Skeletal muscle cell (primary cell): Measurements from ENCODE around the gene LCT.
"Not testable (repeated sequence)": the region's sequence is repeated elsewhere in the genome, so short reads cannot be mapped to it uniquely, and the experiment has no call there.

Experiments
- DNase-seq: peaks from one replicate; pipeline ENCODE4 v3.0.0-alpha.2; 2010; ENCODE audit warnings: low read depth
- H3K4me3 ChIP-seq: 2 replicates; pipeline ENCODE4 v1.5.1; 2011; ENCODE audit warnings: low read depth, mild to moderate bottlenecking, control low read depth, low read length, moderate library complexity

LCT gene

DNA sequence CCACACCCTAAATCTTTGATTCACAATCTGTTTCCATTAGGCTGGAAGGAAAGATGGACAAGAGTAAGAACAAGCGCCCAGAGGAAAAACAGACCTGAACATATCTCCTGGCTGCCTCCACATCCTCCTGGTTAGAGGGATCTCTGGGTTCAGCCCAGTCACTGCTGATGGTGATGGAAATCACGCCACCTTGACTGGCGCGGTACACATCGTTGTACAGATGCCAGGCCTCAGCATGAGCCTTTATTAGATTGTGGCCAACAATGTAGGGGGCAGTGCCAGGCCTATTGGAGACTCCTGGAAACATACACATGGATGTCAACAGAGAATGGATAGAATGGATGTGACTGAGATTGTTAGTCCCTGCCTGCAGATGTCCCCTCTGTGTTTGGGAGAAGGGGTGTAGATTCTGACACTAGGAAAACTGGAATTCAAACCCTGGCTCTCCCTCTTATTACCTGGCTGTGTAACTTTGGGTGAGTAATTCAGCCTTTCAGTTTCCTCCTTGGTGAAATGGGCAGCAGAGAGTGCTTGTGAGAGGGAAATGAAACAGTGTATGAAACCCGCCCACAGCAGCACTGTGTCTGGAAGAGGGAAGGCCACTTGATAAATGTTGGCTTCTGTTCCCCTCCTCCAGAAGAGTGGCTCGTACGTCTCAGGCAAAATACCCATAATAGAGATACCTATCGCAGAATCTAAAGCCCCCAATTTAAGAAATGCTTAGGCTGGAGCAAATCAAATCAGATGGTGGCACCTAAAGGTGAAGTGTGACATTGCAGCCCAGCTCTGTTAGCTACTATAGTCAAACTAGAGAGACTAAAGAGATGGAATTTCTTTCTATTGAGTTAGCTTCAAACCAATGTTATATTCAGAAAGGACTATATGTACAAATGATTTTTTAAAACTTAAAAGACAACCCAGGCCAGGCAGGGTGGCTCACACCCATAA is 36.2 kb downstream of the LCT start:
- DNase-seq = no peak
- no peak overlapping the region for H3K4me3 ChIP-seq

DNA sequence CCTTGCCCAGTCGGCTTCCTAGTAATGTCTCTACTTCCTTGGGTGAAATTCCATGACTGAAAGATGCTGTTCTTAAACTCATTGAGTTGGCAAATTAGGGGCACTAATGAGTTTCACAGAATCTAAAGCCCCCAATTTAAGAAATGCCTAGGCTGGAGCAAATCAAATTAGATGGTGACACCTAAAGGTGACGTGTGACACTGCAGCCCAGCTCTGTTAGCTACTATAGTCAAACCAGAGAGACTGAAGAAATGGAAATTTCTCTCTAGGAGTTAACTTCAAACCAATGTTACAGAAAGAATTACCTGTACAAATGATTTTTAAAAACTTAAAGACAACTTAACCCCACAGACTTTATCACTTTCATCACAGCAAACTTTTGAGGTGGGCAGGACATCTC is 37.2 kb downstream of the LCT start:
- no peak overlapping the region for H3K4me3 ChIP-seq
- no peak for DNase-seq

DNA sequence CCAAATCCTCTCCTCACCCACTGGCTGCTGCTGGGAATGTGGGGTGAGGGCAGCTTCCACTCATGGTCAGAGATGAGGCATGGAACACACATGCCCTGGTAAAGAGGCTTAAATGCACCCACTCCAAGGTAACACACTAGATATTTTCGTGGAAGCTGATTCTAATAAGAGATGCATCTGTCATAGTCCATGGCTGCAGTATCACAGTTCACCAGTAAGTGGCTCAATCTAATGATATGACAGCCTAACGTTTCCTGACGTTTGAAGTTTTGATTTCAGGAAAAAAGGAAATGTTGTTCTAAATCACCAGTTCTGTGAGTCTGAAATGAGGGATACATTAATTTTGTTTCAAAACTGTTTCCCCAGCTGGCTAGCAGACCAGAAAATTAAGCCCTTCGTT is 38.2 kb downstream of the LCT start:
- no peak overlapping the region for H3K4me3 ChIP-seq
- no peak for DNase-seq

DNA sequence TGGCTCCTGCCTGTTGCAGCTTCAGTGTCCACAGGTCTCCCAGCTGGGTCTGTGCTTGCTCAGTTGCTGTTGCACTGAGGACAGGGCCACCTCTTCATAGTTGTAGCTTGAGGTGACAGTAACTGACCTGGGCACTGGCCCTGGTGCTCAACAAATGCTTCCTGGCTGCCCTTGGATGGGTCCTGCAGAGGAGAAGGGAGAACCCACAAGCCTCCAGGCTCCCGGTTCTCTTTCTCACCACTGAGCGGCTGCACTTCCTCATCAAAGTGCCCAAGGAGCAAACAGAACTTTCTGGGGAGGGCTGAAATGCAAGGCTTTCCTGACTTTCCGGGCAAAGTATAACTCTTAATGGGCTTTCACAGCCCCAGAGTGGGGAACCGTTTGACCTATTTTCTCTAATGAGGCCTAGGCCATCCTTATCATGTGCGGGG is 38.7 kb downstream of the LCT start:
- DNase-seq = no peak
- H3K4me3 ChIP-seq = no peak overlapping the region

DNA sequence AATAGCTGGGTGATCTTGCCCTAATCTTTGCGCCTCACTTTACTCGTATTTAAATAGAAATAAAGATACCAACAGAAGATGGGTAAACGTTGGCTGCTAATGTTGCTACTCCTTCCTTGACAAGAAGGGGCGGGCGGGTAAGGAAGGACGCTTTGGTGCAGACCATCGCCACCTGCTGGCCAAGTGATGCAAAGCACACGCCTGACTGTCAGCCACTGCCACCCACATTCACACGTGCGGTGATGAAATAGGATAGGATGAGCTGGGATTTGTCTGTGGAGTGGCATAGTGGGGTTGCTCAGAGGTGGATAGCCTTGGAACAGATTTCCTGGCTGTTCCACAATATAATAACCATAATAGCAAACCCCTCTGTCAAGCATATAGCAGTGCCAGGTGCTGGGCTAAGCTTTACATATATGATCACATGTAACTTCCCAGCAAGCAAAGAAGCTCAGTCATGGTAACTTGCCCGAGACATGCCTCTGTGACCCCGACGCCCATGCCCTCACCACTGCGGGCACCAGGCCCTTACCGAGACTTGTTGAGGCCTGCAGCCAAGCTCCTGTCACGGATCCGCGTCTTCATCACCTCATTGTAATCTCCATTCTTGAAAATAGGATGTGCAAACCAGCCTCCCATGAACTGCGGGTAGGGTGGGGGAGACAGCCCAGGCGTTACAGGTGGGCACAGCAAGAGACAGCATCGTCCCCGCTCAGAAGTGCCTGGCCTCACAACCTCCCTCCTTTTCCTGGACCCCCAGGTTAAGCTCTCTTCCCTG is 39.3 kb downstream of the LCT start:
- no peak overlapping the region for H3K4me3 ChIP-seq

DNA sequence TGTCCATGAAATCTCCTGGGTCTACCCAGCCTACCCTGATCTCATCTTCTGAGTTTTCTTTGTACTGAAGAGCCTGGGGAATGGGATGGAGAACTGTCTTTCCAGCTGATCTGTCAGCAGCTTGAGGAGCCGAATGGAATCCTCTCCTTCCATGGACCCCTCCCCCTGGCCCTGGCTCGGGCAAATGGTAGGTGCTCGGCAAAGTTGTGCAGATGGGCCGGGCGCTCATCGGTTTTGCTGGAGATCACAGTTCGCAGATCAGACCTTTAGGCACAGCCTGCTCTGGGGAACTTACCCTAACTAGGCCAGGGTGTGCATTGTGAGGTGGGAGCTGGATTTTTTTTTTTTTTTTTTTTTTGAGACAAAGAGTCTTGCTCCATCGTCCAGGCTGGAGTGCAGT is 40.4 kb downstream of the LCT start:
- no peak overlapping the region for H3K4me3 ChIP-seq
- no peak for DNase-seq

More for the DNA sequence above, 39.3 kb downstream of the LCT start:
- peak; percentile 37 for DNase-seq

DNA sequence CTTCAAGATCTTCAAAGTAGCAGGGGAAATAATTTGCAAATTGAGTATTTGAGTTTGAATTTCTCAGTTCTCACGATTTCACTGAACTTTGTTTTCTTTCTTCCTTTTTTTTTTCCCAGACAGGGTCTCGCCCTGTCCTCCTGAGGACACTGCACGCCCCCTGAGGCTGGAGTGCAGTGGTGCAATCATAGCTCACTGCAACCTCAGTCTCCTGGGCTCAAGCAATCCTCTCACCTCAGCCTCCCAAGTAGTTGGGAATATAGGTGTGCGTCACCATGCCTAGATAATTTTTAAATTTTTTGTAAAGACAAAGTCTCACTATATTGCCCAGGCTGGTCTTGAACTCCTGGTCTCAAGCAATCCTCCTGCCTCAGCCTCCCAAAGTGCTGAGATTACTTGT is 41.3 kb downstream of the LCT start:
- DNase-seq, H3K4me3 ChIP-seq: not testable (repeated sequence)

DNA sequence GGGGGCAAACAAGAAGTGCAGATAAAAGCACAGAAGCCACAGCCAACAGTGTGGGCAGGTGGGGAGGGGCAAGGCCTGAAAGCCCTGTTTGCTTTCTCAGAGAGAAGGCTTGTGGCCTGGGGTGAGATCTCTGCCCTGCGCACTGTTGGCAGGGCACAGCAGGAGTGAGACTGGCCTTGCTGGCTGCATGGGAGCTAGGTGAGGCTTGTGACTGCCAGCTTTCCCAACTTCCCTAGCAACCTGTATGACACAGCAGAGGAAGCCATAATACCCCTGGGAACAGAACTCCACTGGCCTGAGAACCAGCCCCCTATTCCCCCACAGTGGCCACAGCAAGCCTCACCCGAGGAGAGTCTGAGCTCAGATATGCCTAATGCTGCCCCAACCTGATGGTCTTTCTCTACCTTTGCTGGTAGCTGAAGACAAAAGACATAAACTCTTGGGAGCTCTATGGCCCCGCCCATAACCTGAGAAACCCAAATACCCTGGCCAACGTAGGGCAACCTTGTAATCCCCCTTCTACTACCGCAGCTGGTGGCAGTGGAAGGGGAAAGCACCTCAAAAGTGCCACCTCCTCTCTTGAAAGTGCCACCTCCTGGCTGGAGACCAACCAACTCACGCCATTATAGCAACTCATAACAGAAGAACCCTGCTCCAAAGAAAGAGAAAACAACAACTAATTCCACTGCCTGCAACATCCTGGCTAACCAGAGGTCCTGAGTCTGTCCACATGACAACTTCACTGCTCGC is 44.4 kb downstream of the LCT start:
- DNase-seq = no peak
- H3K4me3 ChIP-seq = no peak overlapping the region

DNA sequence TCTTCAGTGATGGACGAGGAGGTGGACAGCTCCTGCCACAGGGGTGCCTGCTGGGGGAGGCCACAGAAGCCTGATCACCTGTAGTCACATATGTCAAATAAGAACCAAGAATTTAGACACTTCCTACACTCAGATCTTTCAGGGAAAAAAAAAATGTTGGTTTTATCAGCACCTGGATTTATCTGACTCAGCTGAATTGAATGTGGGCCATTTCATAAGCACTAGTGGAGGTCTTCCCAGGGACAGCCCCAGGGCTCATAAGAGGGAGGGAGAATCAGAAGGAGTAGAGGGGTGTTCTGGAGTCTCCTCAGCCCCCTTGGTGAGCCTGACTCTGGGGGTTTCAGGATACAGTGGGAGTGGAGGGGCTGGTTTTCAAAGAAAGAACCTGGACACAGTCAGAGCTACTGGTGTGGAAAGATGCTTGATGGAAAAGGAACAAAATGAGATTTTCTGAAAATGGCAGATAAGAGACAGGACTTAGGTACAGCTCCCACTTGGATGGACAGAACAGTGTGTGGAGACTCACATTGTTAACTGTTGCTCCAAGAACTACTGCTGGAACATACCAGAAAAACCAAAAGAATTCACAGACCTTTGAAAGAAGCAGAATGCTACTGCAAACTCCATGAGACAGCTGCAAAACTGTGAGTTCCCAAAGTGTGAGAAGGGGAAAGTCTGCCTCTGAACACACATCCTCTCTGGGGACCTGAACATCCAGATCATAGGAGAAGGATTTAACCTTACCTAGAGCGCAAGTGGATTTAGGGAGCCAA is 45.4 kb downstream of the LCT start:
- no peak overlapping the region for H3K4me3 ChIP-seq
- peak; percentile 17 for DNase-seq

DNA sequence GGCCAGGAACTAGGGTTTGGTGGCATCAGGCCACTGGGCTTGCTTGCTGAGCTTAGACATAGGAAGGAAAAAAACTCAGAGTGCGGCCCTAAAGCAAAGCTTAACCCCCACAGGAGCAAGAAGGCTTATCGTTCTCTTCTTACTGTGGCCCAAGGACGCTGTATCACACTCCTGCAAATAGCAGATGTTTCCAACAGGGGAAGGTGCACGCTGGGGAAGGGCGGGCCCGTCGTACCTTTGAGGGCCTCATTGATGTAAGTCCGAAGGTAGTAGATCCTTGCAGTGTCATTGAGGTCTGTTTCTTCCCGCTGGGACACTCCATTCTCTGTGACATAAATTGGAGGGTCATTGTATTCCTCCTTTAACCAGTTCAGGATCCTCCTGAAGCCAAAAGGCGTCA is 46.6 kb downstream of the LCT start:
- no peak for DNase-seq

DNA sequence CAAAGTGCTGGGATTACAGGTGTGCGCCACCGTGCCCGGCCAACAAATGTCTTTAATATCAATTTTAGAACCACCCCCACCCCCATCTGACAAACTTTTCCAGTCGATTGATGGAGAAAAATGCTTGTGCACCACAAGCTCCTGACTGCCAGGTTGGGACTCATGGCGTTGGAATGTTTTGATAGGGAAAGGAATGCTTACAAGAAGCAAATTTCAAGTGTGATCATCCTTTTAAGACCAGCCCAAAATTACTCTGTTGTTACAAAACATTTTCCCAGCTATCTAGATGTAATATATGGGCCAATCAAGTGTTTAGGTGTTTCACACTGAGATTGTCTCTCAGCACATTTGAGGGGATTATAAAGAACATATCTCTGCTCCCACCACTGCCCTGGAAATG is 50.2 kb downstream of the LCT start:
- H3K4me3 ChIP-seq = no peak overlapping the region
- peak; percentile 75 for DNase-seq

More for the DNA sequence above, 46.6 kb downstream of the LCT start:
- H3K4me3 ChIP-seq = no peak overlapping the region

DNA sequence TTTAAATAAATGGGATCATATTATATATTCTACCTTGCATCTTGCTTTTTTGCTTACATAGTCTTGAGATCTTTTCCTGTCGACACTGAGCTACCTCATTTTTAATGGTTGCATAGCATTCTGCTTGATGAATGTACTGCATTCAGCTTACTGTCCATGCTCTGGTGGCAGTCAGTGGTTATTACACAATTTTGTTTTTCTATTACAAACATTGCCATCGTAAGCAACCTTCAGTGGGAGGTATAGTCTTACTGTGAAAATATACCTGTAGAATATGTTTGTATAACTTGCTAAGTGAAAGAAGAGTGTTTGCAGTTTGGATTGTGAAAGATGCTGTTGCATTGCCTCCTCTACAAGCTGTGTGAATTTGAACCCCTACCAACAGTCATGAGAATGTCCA is 52.0 kb downstream of the LCT start:
- DNase-seq = no peak
- no peak overlapping the region for H3K4me3 ChIP-seq

DNA sequence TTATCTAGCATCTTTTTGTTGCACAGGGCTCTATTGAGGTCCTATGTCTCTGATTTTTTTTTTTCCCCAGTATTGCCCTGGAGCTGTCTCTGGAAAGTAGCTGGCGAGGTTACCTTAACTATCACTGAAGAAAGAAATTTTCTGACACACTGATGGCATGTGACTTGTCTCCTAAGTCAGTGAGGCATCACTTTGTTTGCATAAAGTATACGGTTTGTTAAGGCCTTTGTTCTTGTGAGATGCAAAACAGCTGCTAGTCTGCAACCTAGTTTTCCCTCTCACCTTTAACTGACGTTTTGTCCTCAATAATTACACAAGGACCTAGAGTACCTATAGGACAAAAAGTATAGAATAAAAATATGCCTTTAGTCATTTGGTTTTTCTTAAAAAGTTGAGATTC is 53.5 kb downstream of the LCT start:
- DNase-seq = no peak
- no peak overlapping the region for H3K4me3 ChIP-seq

DNA sequence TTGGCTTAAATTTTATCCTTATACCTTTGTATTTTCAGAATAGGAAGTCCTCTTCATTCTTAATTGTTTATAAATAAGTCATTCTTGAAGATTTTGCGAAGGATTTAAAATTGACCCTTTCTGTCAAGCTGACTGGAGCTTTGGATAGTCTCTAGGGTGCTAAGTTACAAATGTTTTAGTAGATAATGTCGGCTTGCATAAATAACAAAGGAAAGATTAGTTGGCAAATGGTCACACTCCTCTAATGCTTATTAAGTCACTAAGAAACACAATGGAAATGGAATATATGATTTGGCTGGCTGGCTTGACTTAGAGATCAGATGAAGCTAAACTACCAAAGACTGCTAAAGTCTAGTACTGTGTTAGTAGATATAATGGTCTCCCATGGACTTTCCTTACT is 54.8 kb downstream of the LCT start:
- no peak overlapping the region for H3K4me3 ChIP-seq
- no peak for DNase-seq

DNA sequence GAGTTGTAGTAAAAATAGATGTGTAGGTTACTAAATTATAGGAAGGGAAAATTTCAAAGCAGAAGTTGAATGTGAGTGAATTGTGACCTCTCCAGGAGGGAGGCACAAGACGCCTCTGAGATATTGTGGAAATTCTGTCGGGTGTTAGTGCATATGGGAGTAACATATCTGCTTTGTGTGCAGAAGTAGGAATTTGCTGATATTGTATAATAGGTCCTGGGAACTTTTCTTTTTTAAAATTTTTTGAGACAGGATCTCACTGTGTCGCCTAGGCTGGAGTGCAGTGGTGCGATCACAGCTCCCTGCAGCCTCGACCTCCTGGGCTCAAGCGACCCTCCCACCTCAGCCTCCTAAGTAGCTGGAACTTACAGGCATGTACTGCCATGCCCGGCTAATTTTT is 60.6 kb downstream of the LCT start:
- H3K4me3 ChIP-seq = no peak overlapping the region
- DNase-seq = no peak

DNA sequence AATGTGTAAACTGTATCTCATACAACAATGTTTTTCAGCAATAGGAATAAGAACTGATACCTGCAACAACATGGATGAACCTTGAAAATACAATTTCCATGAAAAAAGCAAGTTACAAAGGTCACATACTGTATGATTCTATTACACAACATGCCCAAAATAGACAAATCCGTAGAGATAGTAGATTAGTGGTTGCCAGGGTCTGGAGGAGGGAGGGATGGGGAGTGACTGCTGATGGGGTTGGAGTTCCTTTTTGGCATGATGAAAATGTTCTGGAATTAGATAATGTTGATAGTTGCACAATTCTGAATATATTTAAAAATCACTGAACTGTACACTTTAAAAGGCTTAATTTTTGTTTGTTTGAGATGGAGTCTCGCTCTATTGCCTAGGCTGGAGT is 61.6 kb downstream of the LCT start:
- no peak for DNase-seq
- H3K4me3 ChIP-seq = no peak overlapping the region

DNA sequence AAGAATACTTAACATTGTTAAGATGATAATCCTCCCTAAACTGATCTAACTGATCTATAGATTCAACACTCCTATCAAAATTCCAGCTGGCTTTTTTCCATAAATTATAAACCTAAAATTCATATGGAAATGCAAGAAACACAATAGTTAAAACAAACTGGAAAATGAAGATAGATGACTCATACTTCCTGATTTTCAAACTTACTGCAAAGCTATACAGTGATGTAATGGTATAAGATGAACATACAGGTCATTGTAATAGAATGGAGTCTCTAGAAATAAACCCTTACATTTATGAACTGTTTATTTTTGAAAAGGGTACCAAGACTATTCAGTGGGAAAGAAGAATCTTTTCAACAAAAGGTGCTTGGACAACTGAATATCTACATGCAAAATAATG is 63.1 kb downstream of the LCT start:
- no peak overlapping the region for H3K4me3 ChIP-seq
- DNase-seq = peak; percentile 16

DNA sequence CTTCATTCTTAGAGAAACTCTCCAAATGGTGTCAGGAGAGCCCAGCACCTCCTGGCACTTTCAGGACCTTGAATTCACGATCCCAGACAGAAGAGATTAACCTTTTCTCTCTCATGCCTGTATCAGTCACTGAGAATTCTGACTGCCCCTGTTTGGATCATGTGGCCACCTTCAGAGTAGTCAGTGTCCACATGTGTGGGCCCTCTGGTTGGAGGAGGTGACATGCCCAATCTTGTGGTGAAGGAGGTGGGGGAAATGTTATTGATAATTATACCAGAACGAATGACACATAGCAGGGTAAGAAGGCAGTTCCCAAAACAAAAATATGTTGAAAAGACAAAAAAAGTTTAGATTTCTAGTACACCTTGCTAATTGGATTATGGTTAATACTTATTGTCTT is 63.7 kb downstream of the LCT start:
- no peak for DNase-seq
- H3K4me3 ChIP-seq = no peak overlapping the region

DNA sequence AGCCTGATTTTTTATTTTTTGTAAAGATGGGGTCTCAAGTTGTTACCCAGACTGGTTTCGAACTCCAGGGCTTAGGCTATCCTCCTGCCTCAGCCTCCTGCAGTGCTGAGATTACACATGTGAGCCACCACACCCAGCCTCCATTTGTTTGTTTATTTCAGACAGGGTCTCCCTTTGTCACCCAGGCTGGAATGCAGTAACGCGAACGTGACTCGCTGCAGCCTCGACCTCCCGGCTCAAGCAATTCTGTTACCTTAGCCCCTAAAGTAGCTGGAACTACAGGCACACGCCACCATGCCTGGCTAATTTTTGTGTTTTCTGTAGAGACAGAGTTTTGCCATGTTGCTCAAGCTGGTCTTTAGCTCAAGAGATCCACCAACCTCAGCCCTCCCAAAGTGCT is 68.1 kb downstream of the LCT start:
- no peak for DNase-seq
- H3K4me3 ChIP-seq = no peak overlapping the region
